Inflammatory macrophage treated with lipopolysaccharide for 1 hour (primary cell): Measurements from ENCODE around the gene SUPT5H.

Experiments used
- DNase-seq, 2 donors: peaks; one replicate each; pipeline ENCODE4 v3.0.0-alpha.2; 2020 to 2022

SUPT5H gene

GRCh38 chr19:39445196-39446111 lies at the start of gene SUPT5H:
SUPT5H (plus strand) TSS chr19:39445582; CDS start chr19:39445891, 309 bp downstream.
- peak; percentile 97 to 98 for DNase-seq

- DNase-seq: peak; percentile 77 to 97
These were observed 47.8 kb upstream of the SUPT5H start for GRCh38 chr19:39397360-39398296.

GRCh38 chr19:39398297-39398864 lies 47.0 kb upstream of the SUPT5H start:
- DNase-seq: peak; percentile 81 to 84

GRCh38 chr19:39399668-39400050 lies 45.7 kb upstream of the SUPT5H start:
- DNase-seq: no peak

GRCh38 chr19:39400061-39400460 lies 45.3 kb upstream of the SUPT5H start:
- no peak for DNase-seq

- no peak for DNase-seq
These were observed 44.3 kb upstream of the SUPT5H start for GRCh38 chr19:39401070-39401548.

- DNase-seq: peak; percentile 19 to 60
These were observed 43.6 kb upstream of the SUPT5H start for GRCh38 chr19:39401549-39402345.

GRCh38 chr19:39402346-39403300 lies 42.8 kb upstream of the SUPT5H start:
- peak; percentile 92 to 93 for DNase-seq

GRCh38 chr19:39403331-39404312 lies 41.8 kb upstream of the SUPT5H start:
- peak; percentile 81 to 88 for DNase-seq

- no peak for DNase-seq
These were observed 40.0 kb upstream of the SUPT5H start for GRCh38 chr19:39405261-39405957.

GRCh38 chr19:39405958-39406655 lies 39.3 kb upstream of the SUPT5H start:
- no peak for DNase-seq

GRCh38 chr19:39406656-39407409 lies 38.5 kb upstream of the SUPT5H start, which contains the start of gene ZFP36:
ZFP36 (plus strand) TSS chr19:39406847; CDS start chr19:39406905, 58 bp downstream.
- DNase-seq: peak; percentile 80 to 93

GRCh38 chr19:39407410-39407659 lies 38.0 kb upstream of the SUPT5H start:
- no peak for DNase-seq

- DNase-seq: peak in 1 of 2 donors; percentile 23
These were observed 37.6 kb upstream of the SUPT5H start for GRCh38 chr19:39407660-39408391.

- DNase-seq: peak in 1 of 2 donors; percentile 14
These were observed 36.8 kb upstream of the SUPT5H start for GRCh38 chr19:39408392-39409207.
